Measurements from ENCODE around the gene FRMD5.

The FRMD5 gene

DNA sequence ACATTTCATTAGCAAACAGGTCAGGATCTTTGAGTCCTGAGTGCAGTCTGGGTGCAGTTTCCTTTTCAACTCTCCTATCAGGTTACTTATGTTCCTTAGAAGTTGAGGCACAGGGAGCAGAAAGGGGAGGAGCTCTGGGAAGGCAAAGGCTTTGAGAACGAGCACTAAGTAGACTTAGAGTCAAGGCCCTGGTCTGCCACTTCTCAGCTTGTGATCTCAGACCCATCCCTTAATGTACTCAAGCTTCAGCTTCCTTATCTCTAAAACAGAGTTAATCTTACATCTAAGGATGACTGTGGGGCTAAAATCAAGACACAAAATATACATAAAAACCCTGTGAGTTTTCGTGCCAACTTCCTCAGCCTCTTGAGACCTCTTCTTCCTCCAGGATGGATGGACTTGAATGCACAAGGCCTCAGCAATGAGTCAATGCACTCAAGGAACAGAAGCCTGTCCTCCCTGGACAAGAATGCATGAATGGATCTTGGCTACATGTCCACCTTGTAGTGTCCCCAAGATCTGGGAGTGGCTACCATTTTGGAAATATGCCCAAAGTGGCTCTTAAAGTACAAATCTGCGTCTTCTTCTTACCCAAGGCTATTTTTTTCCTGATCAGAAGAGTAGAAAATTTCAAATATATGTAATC, 263.2 kb downstream of the FRMD5 start:
- in situ Hi-C loops (cut with MboI; ENCODE audit: low sequenced_read_pairs) = no loop called here

GRCh38 chr15:43931119-43931518, 264.0 kb downstream of the FRMD5 start:
- in situ Hi-C loops (cut with MboI; ENCODE audit: low sequenced_read_pairs) = no loop called here

DNA sequence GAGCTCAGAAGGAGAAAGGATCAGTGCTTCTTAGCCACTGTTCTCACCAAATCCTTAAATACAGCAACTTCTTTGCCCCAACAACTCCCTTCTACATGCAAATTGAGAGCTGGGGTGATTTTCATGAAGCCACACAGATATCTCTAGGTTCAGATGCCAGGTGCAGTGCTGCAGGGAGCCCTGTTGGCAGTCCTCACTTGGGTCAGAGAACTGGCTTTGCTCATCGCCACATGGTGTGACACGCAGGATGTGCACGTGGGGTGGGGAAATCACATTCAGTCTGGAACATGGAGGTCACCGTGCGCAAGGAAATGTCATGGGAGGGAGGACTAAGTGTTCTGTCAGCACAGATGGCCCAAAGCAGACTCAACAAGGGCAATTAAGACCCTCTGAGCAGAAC, 264.5 kb downstream of the FRMD5 start:
- in situ Hi-C loops (cut with MboI; ENCODE audit: low sequenced_read_pairs) = no loop called here

- in situ Hi-C loops (cut with MboI; ENCODE audit: low sequenced_read_pairs) = no loop called here
Measured at GRCh38 chr15:43930079-43930478, 265.0 kb downstream of the FRMD5 start.

GRCh38 chr15:43928152-43928551, 266.9 kb downstream of the FRMD5 start:
- in situ Hi-C loops (cut with MboI; ENCODE audit: low sequenced_read_pairs) = no loop called here

GRCh38 chr15:43927203-43927602, 267.9 kb downstream of the FRMD5 start:
- in situ Hi-C loops (cut with MboI; ENCODE audit: low sequenced_read_pairs) = no loop called here

DNA sequence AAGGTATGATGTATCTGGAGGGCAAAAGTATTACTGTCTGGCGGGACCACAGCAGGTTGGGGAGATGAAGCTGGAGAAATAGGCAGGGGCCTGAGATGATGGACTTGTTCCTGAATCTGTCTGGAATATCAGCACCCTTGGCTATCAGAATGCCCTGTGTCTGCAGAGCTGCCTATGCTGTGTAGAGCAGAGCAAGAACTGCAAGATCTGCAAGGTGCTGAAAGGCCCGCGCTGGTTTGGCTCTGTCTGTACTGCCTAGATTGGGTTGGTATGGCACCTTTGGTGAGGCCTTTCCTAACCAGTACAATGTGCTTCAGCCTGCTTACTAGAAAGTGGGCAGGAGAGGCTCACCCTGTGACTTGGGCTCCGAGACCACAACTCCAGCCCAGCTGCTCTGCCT, 271.5 kb downstream of the FRMD5 start:
- in situ Hi-C loops (cut with MboI; ENCODE audit: low sequenced_read_pairs) = no loop called here

DNA sequence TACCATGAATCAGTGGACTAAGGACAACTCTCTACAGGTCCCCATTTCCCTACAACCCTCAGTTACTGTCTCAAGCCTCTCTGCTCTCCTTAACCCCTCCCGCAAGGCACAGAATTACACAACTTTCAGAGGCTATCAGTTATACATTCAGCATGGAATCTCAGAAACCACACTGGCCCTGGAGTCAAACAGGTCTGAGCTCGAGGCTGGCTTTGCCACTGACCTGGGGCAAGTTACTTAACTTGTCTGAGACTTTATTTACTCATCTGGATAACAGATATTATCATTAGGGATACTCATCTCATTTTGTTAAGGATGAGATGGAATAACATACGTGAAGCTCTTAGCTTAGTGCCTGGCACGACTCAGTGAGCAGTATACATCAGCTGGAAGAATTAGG, 273.1 kb downstream of the FRMD5 start:
- in situ Hi-C loops (cut with MboI; ENCODE audit: low sequenced_read_pairs) = no loop called here

GRCh38 chr15:43920815-43921214, 274.3 kb downstream of the FRMD5 start:
- in situ Hi-C loops (cut with MboI; ENCODE audit: low sequenced_read_pairs) = no loop called here

DNA sequence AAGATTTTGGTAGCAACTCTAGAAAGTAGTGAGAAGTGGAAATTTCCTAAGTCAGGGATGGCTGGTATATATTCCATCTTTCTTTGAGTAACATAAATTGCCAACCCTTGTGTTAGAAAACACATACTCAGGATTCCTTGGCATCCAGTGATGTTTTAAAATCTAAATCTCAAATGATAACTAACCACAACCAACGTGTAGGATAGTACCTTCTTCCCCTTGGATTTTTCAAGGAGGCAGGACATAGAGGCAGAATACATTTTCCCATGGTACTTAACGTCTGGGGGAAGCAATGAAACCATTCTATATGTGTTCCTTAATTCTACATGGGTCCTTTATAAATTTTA, 274.8 kb downstream of the FRMD5 start:
- in situ Hi-C loops (cut with MboI; ENCODE audit: low sequenced_read_pairs) = no loop called here

DNA sequence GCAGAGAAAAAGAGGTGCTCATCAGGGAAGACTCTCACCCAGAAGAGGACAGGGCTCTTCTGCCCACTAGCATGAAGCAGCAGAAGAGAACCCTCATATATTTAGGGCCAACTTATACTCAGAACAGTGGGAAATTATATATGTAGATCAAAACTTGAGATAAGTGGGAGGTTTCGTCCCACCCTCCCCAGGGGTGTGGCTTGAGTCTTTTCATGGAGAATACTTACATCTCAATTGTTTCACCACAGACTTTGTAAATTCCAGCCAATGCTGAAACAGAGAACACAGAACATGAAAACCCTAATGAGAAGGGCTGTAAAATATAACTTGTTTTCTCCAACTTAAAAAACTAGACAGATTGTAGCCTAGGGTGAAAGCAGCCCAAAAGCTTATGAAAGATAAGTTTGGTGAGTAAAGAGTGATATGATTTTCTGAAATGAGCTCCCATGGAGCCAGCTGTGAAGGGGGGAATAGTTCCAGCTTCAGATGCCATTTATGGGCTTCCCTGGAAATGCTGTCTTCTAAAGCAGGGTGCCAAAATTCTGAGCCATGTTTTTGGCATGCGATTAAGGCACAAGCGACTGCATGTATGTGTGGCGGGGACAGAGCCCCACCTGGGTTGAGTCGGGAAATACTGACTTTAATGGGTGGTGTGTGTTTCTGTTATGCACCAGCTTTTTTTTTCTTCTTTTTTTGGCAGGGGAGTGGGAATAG, 275.4 kb downstream of the FRMD5 start:
- in situ Hi-C loops (cut with MboI; ENCODE audit: low sequenced_read_pairs) = no loop called here

DNA sequence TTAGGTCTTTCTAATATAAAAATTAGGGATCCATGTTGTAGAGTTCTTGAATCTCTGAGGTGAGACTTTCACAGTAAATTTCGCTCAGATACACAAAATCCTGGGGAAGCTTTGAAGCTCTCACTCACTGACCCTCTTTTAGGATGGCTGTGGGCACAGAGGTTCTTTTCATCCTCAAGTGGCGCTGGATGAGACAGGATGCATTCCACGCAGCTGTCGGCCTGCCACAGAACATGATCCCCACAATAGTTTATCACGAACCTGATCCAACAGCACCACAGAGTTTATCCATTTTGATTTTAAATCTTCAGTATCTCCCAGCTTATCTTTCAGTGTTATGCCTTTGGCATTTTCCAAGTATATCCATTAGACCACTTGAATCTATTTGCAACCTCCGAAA, 276.4 kb downstream of the FRMD5 start:
- in situ Hi-C loops (cut with MboI; ENCODE audit: low sequenced_read_pairs) = no loop called here

DNA sequence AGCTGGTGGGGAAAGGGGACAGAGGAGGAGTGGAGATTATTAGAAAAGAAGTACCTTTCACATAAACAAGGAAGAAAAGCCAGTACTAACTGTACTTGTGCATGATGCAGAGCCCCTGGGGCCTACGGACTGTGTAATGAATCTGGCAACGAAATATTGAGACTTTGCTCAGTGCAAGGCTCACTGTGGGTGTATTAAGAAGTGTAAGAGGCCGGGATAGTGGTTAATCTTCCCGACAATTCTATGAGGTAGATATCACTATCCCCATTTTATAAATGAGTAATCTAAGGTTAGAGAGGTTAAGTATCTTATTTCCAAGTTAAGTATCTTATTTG, 278.8 kb downstream of the FRMD5 start:
- in situ Hi-C loops (cut with MboI; ENCODE audit: low sequenced_read_pairs) = no loop called here

GRCh38 chr15:43915631-43916325, 279.3 kb downstream of the FRMD5 start:
- in situ Hi-C loops (cut with MboI; ENCODE audit: low sequenced_read_pairs) = no loop called here

DNA sequence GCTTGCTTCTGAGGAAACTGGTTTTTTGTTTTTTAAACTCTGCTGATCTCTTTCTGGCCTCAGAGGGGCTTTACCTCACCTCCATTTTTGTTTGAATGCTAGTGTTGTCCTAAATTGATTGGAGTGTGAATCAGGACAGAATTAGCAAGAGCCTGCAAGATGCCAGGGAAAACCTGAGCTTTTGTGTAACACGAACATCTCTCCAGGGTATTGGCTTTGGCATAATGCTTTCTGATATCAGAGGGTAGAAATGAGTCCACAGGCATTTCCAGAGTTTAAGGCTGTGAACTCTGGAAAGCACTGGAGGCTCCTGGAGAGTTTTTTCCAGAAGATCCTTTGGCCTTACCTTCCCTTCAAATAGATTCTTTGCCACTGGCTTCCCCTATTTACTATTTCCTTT, 281.1 kb downstream of the FRMD5 start:
- in situ Hi-C loops (cut with MboI; ENCODE audit: low sequenced_read_pairs) = no loop called here

- in situ Hi-C loops (cut with MboI; ENCODE audit: low sequenced_read_pairs) = no loop called here
Measured at GRCh38 chr15:43913026-43913780, 281.9 kb downstream of the FRMD5 start.

DNA sequence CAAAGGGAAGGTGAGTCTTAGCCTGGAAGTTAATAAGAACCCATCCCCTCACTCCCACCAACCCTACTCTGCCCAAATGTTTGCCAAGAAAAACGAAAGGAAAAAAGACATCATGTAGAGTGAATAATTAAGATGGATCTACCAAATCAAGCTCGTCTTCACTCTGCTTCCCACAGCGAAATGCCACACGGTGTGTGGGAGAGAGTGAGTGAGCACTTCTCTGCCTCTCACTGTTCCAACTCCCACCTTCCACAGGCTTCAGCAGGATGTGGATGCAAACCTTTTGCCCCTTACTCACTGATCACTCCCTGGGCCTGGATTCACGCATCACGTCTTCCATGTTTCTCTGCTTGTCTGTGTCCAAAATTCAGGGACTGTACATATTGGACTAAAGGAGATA, 282.9 kb downstream of the FRMD5 start:
- in situ Hi-C loops (cut with MboI; ENCODE audit: low sequenced_read_pairs) = no loop called here

GRCh38 chr15:43911235-43911781, 283.8 kb downstream of the FRMD5 start:
- in situ Hi-C loops (cut with MboI; ENCODE audit: low sequenced_read_pairs) = no loop called here

DNA sequence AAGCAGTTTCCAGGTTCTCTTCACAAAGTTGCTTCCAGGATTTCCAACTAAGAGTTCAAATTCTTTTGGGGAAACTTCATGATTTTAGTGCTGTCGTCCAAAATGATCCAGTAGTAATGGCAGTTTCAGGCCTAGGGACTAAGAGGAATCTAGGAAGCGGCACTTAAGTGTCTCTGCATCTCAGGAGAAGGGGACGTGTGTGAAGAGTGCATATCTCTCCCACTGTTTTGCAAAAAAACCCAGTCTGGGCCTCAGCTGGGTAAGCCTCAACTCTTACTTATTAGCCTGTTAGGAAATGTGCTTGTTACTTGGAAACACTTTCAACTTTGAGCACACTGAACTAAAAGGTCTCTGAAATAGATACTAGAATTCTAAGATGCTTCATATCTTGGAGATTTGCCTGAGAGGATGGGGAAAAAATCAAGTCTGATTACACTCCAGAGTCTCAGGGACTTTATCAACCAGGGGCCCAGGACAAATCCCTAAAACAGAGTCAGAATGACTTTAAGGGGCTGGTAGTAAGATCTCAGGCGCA, 286.5 kb downstream of the FRMD5 start:
- in situ Hi-C loops (cut with MboI; ENCODE audit: low sequenced_read_pairs) = no loop called here

GRCh38 chr15:43905755-43906154, 289.3 kb downstream of the FRMD5 start:
- in situ Hi-C loops (cut with MboI; ENCODE audit: low sequenced_read_pairs) = no loop called here

GRCh38 chr15:43903864-43904290, 291.2 kb downstream of the FRMD5 start:
- in situ Hi-C loops (cut with MboI; ENCODE audit: low sequenced_read_pairs) = no loop called here
